LNCAP (cell line): ENCODE measurements around the gene RPTOR.
A peak's percentile ranks its signal among the peaks of the same experiment; 100 is the strongest.

Experiments used
- CTCF ChIP-seq: fragments of 450-650 bp; IDR thresholded peaks from 2 replicates; pipeline ENCODE4 v1.5.1; 2017; ENCODE audit warnings: mild to moderate bottlenecking

RPTOR gene

GRCh38 chr17:80986816-80987475 lies 442.3 kb downstream of the RPTOR start:
- no peak for TF ChIP-seq CTCF

GRCh38 chr17:80987941-80988461 lies 443.4 kb downstream of the RPTOR start:
- no peak for TF ChIP-seq CTCF

- no peak for TF ChIP-seq CTCF
Measured at GRCh38 chr17:80989586-80989913, 444.9 kb downstream of the RPTOR start.

- no peak for TF ChIP-seq CTCF
Measured at GRCh38 chr17:80990921-80991644, 446.4 kb downstream of the RPTOR start.

GRCh38 chr17:80991645-80992076 lies 447.0 kb downstream of the RPTOR start, which contains the start of gene CHMP6:
CHMP6 (plus strand) TSS chr17:80991841; CDS start chr17:80991919, 78 bp downstream.
- peak; percentile 24; the same call in 1 of the 2 replicates for TF ChIP-seq CTCF

- TF ChIP-seq CTCF: no peak
Measured at GRCh38 chr17:80992077-80992947, 447.7 kb downstream of the RPTOR start.

GRCh38 chr17:80992948-80993624 lies 448.4 kb downstream of the RPTOR start:
- TF ChIP-seq CTCF: no peak
